Osteocyte (in vitro differentiated cells): ENCODE measurements around the gene SEMA5B. TPM values are rescaled to one million over a fixed set of nuclear protein-coding genes. Genes with fewer than 3 reads are reported as not detected.

Experiments
- DNase-seq: peaks from one replicate; pipeline ENCODE4 v3.0.0; 2021; ENCODE audit warnings: mixed read lengths; ENCODE audit not compliant: unreplicated experiment; ENCODE audit errors: extremely low spot score
- H3K27ac Mint-ChIP-seq: one replicate; pipeline ENCODE4 v1.8.0; 2021; ENCODE audit warnings: mild to moderate bottlenecking, mixed read lengths; ENCODE audit not compliant: unreplicated experiment
- H3K27me3 Mint-ChIP-seq: one replicate; pipeline ENCODE4 v1.8.0; 2021; ENCODE audit warnings: mixed read lengths; ENCODE audit not compliant: unreplicated experiment
- H3K36me3 Mint-ChIP-seq: one replicate; pipeline ENCODE4 v1.8.0; 2021; ENCODE audit warnings: mixed read lengths; ENCODE audit not compliant: unreplicated experiment
- H3K4me1 Mint-ChIP-seq: one replicate; pipeline ENCODE4 v1.8.0; 2021; ENCODE audit warnings: mixed read lengths; ENCODE audit not compliant: unreplicated experiment
- H3K4me3 Mint-ChIP-seq: one replicate; pipeline ENCODE4 v1.8.0; 2021; ENCODE audit warnings: mild to moderate bottlenecking, moderate library complexity, mixed read lengths; ENCODE audit not compliant: unreplicated experiment
- H3K9me3 Mint-ChIP-seq: one replicate; pipeline ENCODE4 v1.8.0; 2021; ENCODE audit warnings: mixed read lengths; ENCODE audit not compliant: unreplicated experiment
- CTCF ChIP-seq: fragments of 200-600 bp; sonication (generic); IDR thresholded peaks from 2 replicates; pipeline ENCODE4 v1.5.0; 2021; ENCODE audit warnings: antibody characterized with exemption, mild to moderate bottlenecking, moderate library complexity
- total RNA-seq: library from RNA; stranded (reverse); gene quantifications from 2 replicates; pipeline ENCODE4 v1.2.1, GENCODE V29; 2021

Gene SEMA5B
- total RNA-seq, 1 donor from 2014 or later, result 1.3 TPM

GRCh38 chr3:122967356-122967755, 60.2 kb downstream of the SEMA5B start:
- Mint-ChIP-seq H3K4me1 (peaks cover 28% of the 10 kb centered on the region), H3K4me3 (no peak overlapping the region), H3K36me3 (no peaks in the 10 kb centered on the region), H3K27me3 (peaks cover 51% of the 10 kb centered on the region), H3K27ac (no peak overlapping the region), H3K9me3 (no peaks in the 10 kb centered on the region)
- TF ChIP-seq CTCF, result no peak
- no peak for DNase-seq

- no peak for DNase-seq
- TF ChIP-seq CTCF, result no peak
These were observed 61.5 kb downstream of the SEMA5B start for GRCh38 chr3:122966045-122966444.

GRCh38 chr3:122964811-122965210, 62.8 kb downstream of the SEMA5B start:
- no peak for DNase-seq
- H3K27me3 Mint-ChIP-seq, result peaks cover 56% of the 10 kb centered on the region

More at GRCh38 chr3:122966045-122966444, 61.5 kb downstream of the SEMA5B start:
- Mint-ChIP-seq H3K27ac (no peak overlapping the region), H3K9me3 (no peaks in the 10 kb centered on the region), H3K36me3 (no peaks in the 10 kb centered on the region), H3K4me3 (no peak overlapping the region), H3K27me3 (peaks cover 59% of the 10 kb centered on the region), H3K4me1 (peaks cover 28% of the 10 kb centered on the region)

GRCh38 chr3:122962149-122962548, 65.4 kb downstream of the SEMA5B start:
- peaks cover 66% of the 10 kb centered on the region for H3K27me3 Mint-ChIP-seq
- no peak overlapping the region for H3K4me3 Mint-ChIP-seq
- H3K4me1 Mint-ChIP-seq, result peaks cover 16% of the 10 kb centered on the region
- no peaks in the 10 kb centered on the region for H3K9me3 Mint-ChIP-seq
- DNase-seq, result no peak
- no peak for TF ChIP-seq CTCF
- no peak overlapping the region for H3K27ac Mint-ChIP-seq
- no peaks in the 10 kb centered on the region for H3K36me3 Mint-ChIP-seq

More at GRCh38 chr3:122964811-122965210, 62.8 kb downstream of the SEMA5B start:
- Mint-ChIP-seq H3K36me3 (no peaks in the 10 kb centered on the region), H3K9me3 (no peaks in the 10 kb centered on the region), H3K27ac (no peak overlapping the region), H3K4me1 (peaks cover 19% of the 10 kb centered on the region), H3K4me3 (no peak overlapping the region)
- TF ChIP-seq CTCF, result no peak

- Mint-ChIP-seq H3K4me3 (no peak overlapping the region), H3K4me1 (peaks cover 16% of the 10 kb centered on the region), H3K36me3 (no peaks in the 10 kb centered on the region), H3K27ac (no peak overlapping the region), H3K27me3 (peaks cover 74% of the 10 kb centered on the region), H3K9me3 (no peaks in the 10 kb centered on the region)
- no peak for TF ChIP-seq CTCF
- DNase-seq, result no peak
These were observed 66.4 kb downstream of the SEMA5B start for GRCh38 chr3:122961146-122961545.
